SK-N-SH (cell line): Measurements from ENCODE around the gene AGAP1.

ENCODE experiments used
- RXRA ChIP-seq: IDR thresholded peaks from 2 replicates; pipeline ENCODE4 v1.4.0; 2012; ENCODE audit warnings: low read depth, mild to moderate bottlenecking, borderline replicate concordance
- TCF12 ChIP-seq: IDR thresholded peaks from 2 replicates; pipeline ENCODE4 v1.4.0; 2012
- TF ChIP-seq, protein P1 (sequence below): fragments of 150-350 bp; IDR thresholded peaks from 2 replicates; pipeline ENCODE4 v1.6.1; 2016; ENCODE audit warnings: mild to moderate bottlenecking, low read depth, low read length

DNA sequence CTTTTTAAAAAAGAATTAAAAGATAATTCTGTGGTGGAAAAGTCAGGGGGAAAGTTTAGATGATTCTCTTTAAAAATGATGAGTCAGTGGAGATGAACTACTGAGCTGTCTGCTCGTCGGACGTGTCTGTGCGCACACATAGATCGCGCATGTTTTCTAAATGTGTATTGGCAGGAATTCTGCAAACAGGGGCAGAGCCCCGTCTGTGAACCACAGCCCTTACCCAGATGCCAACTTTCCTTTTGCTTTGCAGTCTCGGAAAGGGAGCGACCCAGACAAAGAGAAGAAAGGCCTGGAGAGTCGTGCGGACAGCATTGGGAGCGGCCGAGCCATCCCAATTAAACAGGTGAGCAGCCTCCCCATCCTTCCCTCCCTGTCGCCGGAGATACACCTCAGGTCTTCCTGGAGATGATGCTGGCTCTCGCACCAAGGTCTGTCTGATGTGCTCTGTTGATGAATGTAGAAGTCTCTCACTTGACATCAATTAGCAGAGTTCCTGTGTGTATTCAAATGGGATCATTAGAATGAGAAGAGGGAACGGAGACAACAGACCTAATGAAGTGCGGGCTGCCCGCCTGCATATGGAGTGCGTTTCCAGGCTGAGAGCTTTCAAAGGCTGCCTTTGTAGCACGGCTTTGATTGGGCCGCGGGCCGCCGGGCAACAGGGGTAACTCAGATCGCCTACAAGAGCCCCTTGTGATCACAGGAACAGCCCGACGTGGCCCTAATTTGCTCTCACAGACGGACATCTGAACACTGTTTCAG is 313.3 kb downstream of the AGAP1 start:
- TF ChIP-seq, protein P1, sequence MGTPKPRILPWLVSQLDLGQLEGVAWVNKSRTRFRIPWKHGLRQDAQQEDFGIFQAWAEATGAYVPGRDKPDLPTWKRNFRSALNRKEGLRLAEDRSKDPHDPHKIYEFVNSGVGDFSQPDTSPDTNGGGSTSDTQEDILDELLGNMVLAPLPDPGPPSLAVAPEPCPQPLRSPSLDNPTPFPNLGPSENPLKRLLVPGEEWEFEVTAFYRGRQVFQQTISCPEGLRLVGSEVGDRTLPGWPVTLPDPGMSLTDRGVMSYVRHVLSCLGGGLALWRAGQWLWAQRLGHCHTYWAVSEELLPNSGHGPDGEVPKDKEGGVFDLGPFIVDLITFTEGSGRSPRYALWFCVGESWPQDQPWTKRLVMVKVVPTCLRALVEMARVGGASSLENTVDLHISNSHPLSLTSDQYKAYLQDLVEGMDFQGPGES = no peak
- TF ChIP-seq RXRA (no peak), TCF12 (no peak)
